HK-2 (cell line): ENCODE data around the gene FBXO36.
"Not testable (repeated sequence)": the region's sequence is repeated elsewhere in the genome, so short reads cannot be mapped to it uniquely, and the experiment has no call there.

ENCODE experiments used
- DNase-seq: peaks from one replicate; pipeline ENCODE4 v3.0.0-alpha.2; 2018; ENCODE audit not compliant: unreplicated experiment

The FBXO36 gene, protein sequence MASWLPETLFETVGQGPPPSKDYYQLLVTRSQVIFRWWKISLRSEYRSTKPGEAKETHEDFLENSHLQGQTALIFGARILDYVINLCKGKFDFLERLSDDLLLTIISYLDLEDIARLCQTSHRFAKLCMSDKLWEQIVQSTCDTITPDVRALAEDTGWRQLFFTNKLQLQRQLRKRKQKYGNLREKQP

DNA sequence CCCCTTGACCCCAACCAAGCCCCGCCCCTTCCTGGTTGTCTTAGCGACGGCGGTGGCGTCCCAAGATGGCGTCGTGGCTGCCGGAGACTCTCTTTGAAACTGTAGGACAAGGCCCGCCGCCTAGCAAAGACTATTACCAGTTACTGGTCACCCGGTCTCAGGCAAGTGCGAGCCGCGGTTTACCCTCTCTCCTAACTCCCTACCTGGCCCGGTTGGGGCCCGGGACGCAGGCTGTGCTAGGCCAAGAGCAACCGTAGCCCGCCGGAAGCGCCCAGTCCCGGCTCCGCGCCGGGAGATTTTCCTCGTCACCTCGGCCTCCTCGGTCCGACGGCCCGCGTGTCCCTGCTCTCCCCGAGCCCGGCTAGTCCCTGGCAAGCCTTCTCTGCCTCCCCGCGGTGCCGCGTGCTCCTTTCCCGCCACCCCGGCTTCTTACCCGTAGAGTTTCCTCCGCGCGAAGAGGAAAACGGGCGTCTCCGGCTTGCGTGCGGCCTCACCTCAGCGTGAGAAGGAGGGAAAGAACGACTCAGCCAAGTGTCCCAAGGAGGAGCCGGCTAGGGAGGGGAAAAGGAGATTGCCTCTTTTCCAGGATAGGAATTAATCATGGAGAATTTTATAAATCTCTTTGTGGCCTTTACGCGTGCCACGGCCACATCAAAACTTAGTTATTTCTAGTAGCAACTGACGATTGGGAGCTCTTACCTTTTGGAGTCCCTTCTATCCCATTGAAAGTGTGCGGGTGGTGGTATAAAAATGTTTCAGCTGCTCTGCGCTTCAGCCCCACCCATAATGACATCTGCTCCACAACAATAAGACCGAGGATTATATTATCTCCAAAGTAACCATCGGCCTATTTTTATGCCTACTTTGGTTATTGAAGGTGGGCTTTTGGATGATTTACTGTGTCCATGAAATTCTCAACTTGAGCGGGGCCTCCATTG, at the start of gene FBXO36:
Gene FBXO36, plus strand, starts transcription at position 55 of the 938 bp plus-strand sequence. Its CDS starts 11 bp downstream, at position 66.
- DNase-seq, result peak; percentile 89

DNA sequence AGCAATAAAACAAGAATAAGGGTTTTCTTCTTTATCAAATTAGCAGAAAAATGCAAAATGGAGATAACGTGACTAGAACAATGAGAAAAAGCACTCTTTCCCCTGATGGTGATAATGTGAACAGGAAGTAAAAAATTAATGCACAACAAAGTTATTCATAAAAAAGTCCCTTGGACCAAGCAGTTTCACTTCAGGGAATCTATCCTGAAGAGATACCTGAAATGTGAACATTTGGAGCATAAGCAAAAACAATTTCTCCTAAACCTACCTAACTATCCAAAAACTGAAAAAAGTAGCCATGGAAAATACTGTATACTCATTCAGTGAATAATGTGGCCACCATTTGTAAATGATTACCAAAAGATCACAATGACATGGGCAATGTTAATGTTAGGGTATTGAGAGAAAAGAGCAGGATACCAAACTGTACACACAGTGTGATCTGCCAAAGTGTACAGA, 49.2 kb upstream of the FBXO36 start:
- no peak for DNase-seq

DNA sequence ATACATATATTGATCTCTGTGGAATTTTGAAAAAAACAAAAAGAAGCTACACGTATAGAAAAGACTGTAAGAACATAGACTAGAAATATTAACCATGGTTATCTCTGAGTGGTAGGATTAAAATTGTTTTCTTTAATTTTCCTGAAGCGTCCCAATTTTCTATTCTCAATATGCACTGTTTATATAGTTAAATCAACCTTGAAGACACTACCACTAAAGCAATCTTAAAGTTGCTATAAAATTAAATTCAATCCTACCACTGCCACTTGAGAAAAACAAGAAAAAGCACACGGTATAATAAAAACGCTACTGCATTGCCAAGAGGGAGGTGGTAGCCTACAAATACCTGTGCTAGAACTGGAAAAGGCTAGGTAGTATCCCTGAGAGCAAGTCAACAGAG, 47.7 kb upstream of the FBXO36 start:
- DNase-seq, result no peak

DNA sequence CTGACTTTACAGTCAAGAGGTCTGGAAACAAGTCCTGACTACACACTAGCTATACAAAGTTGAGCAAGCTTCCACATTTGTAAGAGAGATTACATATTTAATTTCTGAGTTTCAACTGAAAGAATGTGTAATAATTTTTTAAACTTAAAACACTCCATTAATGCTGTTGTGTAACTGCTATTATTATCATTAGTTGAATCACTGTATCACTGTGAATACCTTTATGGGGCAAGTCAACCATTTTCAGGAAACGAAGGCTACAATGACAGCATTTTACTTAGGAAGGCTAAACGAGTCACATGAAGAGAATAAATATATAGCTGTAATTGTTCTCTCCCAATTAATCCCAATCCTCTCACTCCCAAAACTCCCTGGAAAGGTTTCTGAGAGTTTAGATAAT, 46.8 kb upstream of the FBXO36 start:
- no peak for DNase-seq

DNA sequence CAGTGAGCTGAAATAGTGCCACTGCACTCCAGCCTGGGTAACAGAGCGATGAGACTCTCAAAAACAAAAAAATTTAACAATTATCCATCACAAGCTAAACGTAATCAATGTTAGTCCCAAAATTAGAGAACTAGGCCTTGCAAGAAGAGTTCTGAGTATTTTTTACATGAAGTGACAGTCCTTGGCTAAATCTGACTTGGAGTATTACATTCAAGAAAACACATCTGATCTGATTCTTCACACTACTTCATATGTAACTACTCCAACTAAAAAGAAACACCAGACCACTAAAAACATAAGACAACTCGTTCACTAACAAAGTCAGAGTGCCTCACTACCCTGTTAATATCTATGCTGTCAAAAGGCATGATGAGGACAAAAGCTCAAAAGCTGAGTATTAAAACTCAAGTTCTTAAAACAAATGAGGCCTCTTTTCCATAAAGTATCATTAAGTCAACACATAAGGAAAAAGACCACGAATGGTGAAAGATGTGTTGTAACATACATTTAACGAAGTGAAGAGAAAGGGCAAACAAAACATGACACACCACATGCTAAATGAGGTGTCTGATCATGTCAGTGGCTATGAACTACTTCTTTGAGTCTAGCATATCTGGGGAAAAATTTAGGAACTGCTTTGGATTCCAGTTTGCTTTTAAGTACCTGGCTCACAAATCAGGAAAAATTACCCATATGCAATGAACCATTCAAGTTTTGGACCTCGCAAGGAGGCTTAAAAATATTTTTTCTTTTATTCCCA, 42.9 kb upstream of the FBXO36 start:
- DNase-seq, result no peak

DNA sequence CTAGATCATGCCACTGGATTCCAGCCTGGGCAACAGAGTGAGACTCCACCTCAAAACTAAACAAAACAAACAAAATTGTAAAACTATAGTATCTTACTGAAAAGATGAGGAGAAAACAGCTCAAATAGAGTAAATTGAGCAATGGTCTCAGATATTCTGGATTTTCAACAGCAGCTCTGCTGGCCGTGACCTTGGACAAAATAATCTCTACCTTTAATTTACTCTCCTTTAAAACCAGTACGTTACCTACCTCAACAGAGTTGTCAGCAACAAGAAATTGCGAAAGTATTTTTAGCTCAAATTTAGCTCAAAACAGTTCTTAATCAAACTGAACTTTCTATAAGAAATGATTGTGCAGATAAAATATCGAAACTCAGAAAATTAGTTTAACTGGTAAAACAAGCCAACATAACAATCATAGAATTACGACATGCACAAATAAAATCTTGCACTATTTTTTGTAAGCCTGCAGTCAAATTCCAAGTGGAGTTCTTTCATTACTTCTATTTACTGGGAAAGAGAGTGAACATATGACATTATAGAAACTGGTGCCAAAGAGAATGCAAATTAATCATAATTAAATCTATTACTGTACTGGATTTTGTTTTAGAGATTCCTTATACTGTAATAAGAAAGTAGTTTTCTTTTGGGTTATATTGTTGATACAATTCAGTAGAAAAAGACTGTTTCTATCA, 41.3 kb upstream of the FBXO36 start:
- no peak for DNase-seq

DNA sequence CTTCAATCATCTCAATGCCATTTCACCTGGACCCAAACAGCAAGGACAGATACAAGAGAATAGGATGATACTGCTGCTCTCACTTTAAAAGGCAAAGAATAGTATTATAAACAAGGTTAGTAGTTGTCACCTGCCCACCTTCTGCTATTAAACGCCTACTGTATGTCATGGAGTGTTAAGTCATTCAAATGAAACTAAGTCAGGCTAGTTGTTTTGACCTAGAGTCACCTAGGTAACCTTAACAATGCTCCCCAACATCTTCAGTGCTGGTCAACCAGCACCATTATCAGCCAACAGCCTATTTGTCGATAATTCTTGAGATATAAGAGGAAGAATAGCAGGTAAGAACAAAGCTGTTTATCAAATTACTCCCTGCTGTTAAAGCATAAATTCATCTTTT, 39.7 kb upstream of the FBXO36 start:
- no peak for DNase-seq

DNA sequence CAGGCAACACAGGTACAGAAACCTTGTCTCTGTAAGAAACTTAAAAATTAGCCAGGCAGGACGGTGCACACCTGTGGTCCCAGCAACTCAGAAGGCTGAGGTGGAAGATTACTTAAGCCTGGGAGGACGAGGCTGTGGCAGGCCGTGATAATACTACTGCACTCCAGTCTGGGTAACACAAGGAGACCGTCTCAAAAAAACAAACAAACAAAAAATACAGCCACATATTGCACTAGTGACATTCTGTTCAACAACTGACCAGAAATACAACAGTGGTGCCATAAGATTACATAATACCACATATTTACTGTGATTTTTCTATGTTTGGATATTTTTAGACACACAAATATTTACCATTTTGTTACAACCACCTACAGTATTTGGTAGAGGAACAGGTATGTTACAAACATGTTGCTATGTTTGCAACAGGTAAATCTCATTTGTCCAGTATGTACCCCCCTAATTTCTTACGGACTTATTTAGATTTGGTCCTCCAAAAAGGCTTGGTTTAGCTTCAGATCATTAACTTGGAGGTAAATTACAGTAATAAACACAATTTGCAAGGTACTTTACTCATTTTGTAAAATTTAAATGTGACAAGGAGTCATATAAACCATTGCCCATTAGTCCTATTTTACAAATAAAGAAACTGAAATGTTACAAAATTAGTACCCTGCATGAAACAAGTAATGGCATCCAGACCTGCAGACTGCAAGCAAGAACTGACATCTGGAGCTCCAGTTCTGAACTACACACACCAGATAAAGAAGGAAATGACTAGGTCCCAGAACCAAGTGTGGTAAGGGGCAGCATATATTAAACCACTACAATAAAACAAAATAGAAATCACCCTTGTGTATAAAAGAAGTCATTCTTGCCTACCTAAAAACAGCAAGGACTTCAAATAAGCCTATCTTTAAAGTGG, 37.3 kb upstream of the FBXO36 start:
- no peak for DNase-seq

DNA sequence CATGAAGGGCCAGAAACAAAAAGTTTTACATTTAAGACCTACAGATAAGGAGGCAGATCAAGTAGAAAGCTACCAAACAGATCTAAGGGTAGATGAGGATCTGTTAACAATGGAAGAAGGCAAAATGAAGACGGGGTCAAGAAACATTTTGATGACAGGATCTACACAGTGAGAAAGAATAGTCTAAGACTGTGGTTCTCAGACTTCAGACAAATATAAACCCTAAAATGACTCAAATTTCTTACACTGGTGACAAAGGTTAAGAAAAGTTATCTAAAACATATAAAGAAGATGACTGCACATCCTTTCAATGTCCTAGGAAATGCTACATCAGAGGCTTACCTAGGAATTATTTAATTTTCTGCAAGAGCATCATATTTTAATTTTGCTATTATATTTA, 34.9 kb upstream of the FBXO36 start:
- no peak for DNase-seq

DNA sequence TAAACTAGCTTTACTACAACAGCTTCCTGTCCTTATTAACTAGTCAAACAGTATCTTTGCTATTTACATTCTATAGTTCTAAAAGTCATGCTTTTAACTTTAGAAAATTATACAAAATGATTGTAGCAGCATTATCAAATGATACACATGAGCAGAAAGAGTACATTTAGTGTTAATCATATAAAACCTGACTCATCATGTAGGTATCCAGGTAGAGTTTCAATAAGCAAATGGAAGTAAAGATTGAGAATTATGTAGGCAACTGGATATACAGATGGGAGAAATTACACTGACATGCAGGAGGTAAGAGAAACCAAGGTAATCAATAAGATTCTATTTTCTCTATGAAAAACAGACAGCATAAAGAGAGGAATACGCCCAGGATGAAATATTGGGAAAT, 34.3 kb upstream of the FBXO36 start:
- DNase-seq, result no peak

DNA sequence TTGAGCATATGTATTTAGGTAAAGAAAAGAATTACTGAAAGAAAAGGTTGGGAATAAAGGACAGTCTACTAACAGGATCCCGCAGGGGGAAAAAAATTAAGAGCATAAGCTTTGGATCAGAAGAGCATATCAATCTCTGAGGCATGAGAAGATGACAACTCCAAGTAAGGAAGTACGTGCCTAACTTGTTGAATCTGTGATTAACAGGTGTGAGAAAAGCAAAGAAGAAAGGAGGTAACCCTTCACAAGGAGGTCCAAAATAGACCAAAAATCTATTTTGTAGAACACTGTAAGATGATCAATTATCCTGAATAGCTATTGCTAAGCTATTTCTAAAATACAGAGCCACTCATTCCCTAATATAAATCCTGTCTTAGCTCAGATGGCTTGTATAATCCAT, 33.3 kb upstream of the FBXO36 start:
- no peak for DNase-seq

DNA sequence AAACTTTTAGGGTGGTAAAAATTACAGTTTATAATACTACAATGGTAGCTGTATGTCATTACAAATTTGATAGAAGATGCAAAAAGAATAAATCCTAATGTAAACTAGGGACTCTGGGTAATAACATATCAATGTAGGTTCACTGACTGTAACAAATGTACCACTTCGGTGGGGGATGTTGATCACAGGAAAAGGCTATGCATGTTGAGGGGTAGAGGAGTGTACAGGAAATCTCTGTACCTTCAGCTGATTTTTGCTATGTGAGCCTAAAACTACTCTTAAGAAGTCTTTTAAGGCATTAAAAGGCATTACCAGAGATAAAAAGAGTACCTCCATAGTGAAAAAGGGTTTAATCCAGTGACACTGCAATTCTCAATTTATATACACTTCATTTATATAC, 25.4 kb upstream of the FBXO36 start:
- DNase-seq, result no peak

DNA sequence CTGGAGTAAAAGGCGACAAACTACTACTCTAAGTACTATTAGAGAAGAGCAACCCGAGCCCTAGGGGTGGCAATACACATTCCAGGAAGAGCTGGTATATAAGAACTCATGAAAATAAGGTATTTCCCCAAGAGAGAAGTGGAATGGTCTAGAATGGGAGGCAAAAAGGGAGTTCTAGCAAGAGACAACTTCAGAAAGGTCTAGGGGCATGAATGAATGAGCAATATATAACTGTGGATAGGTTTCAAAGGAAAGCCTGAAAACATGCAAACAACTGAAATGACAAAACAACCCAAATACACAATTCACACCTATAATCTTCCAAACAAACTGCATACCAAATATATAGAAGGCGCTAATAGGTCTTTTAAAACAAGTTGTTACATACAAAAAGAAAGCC, 22.7 kb upstream of the FBXO36 start:
- no peak for DNase-seq

DNA sequence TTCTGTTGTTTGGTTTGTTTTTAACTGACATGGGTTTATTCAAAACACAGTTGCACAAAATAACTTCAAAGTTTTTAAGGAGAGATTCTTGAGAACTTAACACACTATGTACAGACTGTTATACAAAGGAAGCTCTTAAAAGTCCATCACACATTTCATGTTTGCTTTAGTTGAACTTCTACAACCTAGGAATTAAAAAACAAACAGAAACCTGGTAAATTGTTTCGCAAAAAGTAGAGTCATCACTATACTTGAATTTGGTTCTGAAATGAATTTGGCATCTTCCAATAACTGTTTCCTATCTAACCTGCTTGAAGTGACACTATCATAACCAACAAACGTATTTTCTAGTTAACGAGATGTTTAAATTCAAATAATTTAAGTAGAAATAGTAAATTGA, 22.3 kb upstream of the FBXO36 start:
- DNase-seq, result no peak

DNA sequence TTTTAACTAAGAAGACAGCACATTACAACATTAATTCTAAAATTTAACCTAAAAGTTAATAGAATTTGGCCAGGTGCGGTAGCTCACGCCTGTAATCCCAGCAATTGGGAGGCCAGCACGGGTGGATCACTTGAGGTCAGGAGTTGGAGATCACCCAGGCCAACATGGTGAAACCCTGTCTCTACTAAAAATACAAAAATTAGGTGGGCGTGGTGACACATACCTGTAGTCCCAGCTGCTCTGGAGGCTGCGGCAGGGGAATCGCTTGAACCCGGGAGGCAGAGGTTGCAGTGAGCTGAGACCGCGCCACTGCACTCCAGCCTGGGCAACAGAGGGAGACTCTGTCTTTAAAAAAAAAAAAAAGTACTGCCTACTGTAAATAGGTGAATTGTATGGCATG, 21.8 kb upstream of the FBXO36 start:
- not testable (repeated sequence) for DNase-seq

DNA sequence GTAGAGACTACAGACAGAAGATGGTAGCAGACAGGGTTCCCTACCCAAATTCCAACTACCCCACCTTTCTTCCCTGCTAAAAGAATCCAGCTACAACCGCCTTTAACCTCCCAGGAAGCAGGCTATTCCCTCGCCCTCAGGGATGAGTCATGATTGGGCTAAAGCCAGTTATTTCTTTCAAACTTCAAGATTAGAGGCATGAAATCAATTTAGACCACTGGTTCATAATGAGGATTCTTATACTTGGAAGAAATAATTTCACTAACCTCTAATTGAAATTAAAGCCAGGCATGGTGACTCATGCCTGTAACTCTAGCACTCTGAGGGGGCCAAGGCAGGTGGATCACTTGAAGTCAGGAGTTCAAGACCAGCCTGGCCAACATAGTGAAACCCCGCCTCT, 20.5 kb upstream of the FBXO36 start:
- no peak for DNase-seq

DNA sequence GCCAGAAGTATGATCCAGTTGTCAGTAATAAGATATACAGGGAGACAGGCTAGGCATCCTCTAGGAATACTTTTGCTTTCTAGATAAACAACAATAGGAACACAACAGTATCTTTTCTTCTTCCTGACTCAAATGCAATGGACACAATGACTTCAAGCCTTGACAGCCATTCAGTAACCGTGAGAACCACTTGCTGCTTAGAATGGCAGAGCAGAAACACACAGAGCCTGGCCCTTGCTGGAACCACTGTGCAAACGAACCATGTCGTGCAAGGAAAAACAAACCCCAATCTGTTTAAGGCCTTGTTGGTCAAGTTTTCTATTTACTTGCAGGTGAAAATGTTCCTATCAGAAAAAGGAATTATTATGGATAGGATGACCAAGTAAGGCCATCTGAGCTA, 19.3 kb upstream of the FBXO36 start:
- DNase-seq, result no peak

DNA sequence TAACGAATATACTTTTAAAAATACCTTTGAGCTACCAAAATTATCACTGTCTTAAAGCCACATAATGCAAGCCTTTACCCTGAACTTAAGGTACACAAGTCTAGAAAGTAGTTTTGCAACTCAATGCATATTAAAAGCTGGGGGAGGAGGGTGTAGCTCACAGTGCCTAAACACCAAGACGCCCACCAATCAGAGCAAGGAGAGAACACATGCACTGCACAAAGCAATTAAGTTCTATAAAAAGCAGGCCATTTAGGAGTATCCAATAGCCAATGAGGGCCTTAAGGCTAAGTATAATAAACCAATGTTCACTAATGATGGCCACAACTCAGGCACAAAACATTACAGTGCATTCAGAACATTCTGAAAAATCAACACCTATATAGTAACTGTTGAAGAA, 16.7 kb upstream of the FBXO36 start:
- DNase-seq, result no peak

DNA sequence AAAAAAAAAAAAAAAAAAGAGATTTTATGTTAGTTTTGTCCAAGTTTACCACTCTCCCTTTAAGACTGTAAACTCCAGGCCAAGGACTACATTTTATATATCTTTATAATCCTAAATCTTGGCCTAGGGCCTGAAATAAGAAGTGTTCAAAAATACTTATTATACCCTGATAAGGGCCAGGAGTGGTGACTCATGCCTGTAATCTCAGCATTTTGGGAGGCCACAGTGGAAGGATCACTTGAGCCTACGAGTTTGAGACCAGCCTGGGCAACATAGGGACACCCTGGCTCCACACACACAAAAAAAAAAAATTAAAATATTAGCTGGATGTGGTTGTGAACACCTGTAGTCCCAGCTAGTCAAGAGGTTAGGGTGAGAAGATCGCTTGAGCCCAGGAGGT, 13.2 kb upstream of the FBXO36 start:
- DNase-seq, result no peak

DNA sequence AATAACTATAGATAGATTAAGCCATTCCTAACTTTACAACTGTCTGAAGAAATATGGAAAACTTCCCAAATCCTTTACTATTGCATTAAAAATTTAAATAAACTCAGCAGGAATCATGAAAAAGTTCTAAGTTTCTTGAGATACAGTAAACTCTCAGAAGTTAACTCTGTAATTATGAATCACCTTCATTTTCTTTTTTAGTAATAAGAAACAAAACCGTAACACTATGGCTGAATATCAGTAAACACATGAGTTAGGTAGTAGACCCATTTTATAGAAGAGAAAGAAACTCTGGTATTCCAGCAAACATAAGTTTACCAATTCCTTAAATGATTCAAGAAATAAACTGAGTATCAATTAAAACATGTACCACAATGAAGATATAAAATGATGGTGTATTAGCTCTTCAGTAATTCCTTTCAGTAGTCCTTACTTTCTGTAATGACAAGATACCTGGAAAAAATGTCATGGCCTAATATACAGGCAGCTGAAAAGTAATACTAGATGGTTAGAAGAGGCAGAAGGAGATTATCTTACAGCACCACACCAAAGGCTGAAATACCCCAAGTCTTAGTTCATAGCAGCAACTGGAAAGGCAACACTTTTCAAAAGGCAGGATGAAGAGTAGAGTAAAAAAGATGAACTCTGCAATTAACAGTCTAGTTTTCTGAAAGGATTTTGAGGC, 12.0 kb upstream of the FBXO36 start:
- DNase-seq, result no peak
